ENCODE data around the gene DDX25. TPM values are rescaled to one million over a fixed set of nuclear protein-coding genes. Genes with fewer than 3 reads are reported as not detected.

DDX25 gene
- total and polyA plus RNA-seq, 2 of the 4 experiments (the other 2 are of a cell fraction) = under 0.01 TPM; not detected in 1

DNA sequence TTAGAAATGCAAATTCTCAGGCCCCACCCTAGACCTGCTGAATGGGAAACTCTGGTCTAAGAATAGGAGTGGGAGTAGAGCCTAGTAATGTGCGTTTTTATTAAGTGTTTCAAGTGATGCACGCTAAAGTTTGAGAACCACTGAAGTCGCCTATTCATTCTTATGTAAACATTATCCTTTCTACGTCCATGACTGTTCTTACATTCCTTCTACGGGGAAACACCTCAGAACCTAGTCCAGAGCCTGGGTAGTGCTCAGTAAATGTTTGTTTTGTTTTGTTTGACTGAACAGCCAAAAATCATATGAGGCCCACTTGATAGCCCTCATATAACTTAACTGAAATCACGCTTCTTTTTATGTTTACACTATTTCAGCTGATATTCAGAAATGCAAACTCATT lies 71.3 kb downstream of the DDX25 start:
- TF ChIP-seq MXI1 (IDR thresholded peaks at IDR 0.05; ENCODE audit: borderline replicate concordance, low read depth, low read length) (no peak), CHD1 (IDR thresholded peaks at IDR 0.05; ENCODE audit: low read depth, low read length) (no peak), MAZ (IDR thresholded peaks at IDR 0.05; ENCODE audit: borderline replicate concordance, low read depth, low read length) (no peak), FOS (IDR thresholded peaks at IDR 0.05; ENCODE audit: low read depth, low read length) (no peak), RAD21 (IDR thresholded peaks at IDR 0.05; ENCODE audit: low read length) (no peak), POLR2A (IDR thresholded peaks at IDR 0.05; ENCODE audit: low read depth, low read length) (no peak), RCOR1 (IDR thresholded peaks at IDR 0.05; ENCODE audit: insufficient replicate concordance, low read length) (no peak), CEBPB (IDR thresholded peaks at IDR 0.05; ENCODE audit: low read depth, low read length) (no peak)
- TF ChIP-seq, protein P1, sequence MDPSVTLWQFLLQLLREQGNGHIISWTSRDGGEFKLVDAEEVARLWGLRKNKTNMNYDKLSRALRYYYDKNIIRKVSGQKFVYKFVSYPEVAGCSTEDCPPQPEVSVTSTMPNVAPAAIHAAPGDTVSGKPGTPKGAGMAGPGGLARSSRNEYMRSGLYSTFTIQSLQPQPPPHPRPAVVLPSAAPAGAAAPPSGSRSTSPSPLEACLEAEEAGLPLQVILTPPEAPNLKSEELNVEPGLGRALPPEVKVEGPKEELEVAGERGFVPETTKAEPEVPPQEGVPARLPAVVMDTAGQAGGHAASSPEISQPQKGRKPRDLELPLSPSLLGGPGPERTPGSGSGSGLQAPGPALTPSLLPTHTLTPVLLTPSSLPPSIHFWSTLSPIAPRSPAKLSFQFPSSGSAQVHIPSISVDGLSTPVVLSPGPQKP (IDR thresholded peaks at IDR 0.05; ENCODE audit: borderline replicate concordance, low read depth, low read length) = no peak
- TF ChIP-seq, protein P2, sequence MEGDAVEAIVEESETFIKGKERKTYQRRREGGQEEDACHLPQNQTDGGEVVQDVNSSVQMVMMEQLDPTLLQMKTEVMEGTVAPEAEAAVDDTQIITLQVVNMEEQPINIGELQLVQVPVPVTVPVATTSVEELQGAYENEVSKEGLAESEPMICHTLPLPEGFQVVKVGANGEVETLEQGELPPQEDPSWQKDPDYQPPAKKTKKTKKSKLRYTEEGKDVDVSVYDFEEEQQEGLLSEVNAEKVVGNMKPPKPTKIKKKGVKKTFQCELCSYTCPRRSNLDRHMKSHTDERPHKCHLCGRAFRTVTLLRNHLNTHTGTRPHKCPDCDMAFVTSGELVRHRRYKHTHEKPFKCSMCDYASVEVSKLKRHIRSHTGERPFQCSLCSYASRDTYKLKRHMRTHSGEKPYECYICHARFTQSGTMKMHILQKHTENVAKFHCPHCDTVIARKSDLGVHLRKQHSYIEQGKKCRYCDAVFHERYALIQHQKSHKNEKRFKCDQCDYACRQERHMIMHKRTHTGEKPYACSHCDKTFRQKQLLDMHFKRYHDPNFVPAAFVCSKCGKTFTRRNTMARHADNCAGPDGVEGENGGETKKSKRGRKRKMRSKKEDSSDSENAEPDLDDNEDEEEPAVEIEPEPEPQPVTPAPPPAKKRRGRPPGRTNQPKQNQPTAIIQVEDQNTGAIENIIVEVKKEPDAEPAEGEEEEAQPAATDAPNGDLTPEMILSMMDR (conservative IDR thresholded peaks at IDR 0.05; ENCODE audit: low read depth, low read length) = no peak
- Histone ChIP-seq H4K20me1 (ENCODE audit: insufficient read depth, low read length) (no peaks in the 10 kb centered on the region), H3K56ac (ENCODE audit: extremely low read depth, insufficient read depth, low read length) (no peak overlapping the region), H4K8ac (ENCODE audit: low read depth in 2 of 2, low read length in 2 of 2) (no peak overlapping the region), H2BK5ac (ENCODE audit: low read depth, low read length, poor library complexity, severe bottlenecking) (no peak overlapping the region), H2BK120ac (ENCODE audit: low read depth, low read length) (no peak overlapping the region), H3K4ac (ENCODE audit: low read depth, low read length) (no peak overlapping the region), H3K4me2 (ENCODE audit: low read depth, low read length) (no peak overlapping the region), H3K9ac (ENCODE audit: low read depth, low read length) (no peak overlapping the region), H4K5ac (ENCODE audit: low read depth, low read length) (no peak overlapping the region), H3K4me3 (ENCODE audit: insufficient read depth, low read depth, low read length) (no peak overlapping the region), H2AFZ (replicated peaks; ENCODE audit: low read length, poor library complexity) (no peak overlapping the region), H3K18ac (ENCODE audit: low read depth, low read length) (no peak overlapping the region), H2AK9ac (replicated peaks; ENCODE audit: low read depth, low read length, poor library complexity) (no peak overlapping the region), H3K9me3 (ENCODE audit: control insufficient read depth, insufficient read depth, low read length) (no peaks in the 10 kb centered on the region), H3K23ac (ENCODE audit: low read depth, low read length) (no peak overlapping the region), H3K14ac (replicated peaks; ENCODE audit: low read depth, low read length) (no peak overlapping the region), H3K36me3 (ENCODE audit: control insufficient read depth, insufficient read depth, low read length) (no peaks in the 10 kb centered on the region), H3K4me1 (ENCODE audit: control insufficient read depth, insufficient read depth, low read length) (no peaks in the 10 kb centered on the region), H2BK20ac (ENCODE audit: low read depth, low read length) (no peak overlapping the region), H3K27ac (ENCODE audit: insufficient read depth, low read length) (no peak overlapping the region), H3K9me1 (ENCODE audit: insufficient read depth, low read length) (no peaks in the 10 kb centered on the region), H2AK5ac (ENCODE audit: low read depth, low read length) (no peak overlapping the region), H3K27me3 (ENCODE audit: control insufficient read depth, insufficient read depth, low read length) (peaks cover 3% of the 10 kb centered on the region; the same call in 1 of the 2 replicates), H4K91ac (ENCODE audit: insufficient read depth, low read depth, low read length) (no peak overlapping the region), H2BK15ac (ENCODE audit: low read depth, low read length) (no peak overlapping the region), H3K79me1 (ENCODE audit: low read depth in 1 of 2, low read length in 2 of 2) (no peaks in the 10 kb centered on the region)
- intact Hi-C loops (cut with micrococcal nuclease) (no loop called here), dilution Hi-C loops (cut with HindIII; ENCODE audit: low sequenced_read_pairs, unreplicated experiment) (no loop called here), in situ Hi-C loops (cut with MboI; ENCODE audit: low sequenced_read_pairs) (no loop called here)
- no TSS peak for BruUV-seq (replicated peaks)
- ATAC-seq (ENCODE audit: low read depth) = no peak
- DNase-seq = no peak
- WGBS, 2 experiments (ENCODE audit: extremely low coverage in 2 of 2, insufficient read length in 1 of 2) = no CpG with 5 or more reads among the region's 6 CpGs
- POLR2A ChIA-PET (ENCODE audit: unreplicated experiment) = no interaction called here
- CTCF ChIA-PET = interaction anchor here (0.6 kb wide), 1 partner anchor 52 kb away, joined by 3 read pairs; no protein-coding TSS in a partner anchor

All from IMR-90 (cell line).